ENCODE measurements around the gene RESP18. TPM values are rescaled to one million over a fixed set of nuclear protein-coding genes. Genes with fewer than 3 reads are reported as not detected.
"Not testable (repeated sequence)": the region's sequence is repeated elsewhere in the genome, so short reads cannot be mapped to it uniquely, and the experiment has no call there.

Gene RESP18
- polyA plus RNA-seq, 4 donors, result not detected

GRCh38 chr2:219325657-219326315 is 6.8 kb downstream of the RESP18 start:
- no peak for DNase-seq (ENCODE audit: low read depth in 4 of 4, low spot score in 3 of 4)

DNA sequence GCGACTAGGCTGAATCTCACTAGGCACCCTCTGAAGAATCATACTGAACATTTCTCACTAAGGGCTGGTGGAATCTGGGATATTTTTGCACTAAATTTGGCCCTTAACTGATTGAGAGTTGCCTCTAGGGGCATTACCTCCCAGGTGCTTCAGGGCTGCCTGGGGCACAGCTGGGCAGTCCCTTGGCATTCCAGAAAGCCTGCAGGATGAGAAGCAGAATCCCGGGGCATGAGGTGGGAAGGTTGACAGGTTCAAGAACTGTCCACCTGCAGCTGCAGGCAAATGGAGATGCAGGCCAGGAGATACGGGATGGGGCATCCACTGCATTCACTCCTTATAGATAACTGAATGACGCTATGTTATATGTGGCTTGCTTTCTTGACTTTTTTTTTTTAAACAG is 7.4 kb downstream of the RESP18 start:
- DNase-seq (ENCODE audit: low read depth in 4 of 4, low spot score in 3 of 4), result no peak

- no peak for DNase-seq (ENCODE audit: low read depth in 4 of 4, low spot score in 3 of 4)
Measured at GRCh38 chr2:219323434-219323833, 9.1 kb downstream of the RESP18 start.

GRCh38 chr2:219314804-219315468 is 17.6 kb downstream of the RESP18 start:
- DNase-seq (ENCODE audit: low read depth in 4 of 4, low spot score in 3 of 4), result no peak

DNA sequence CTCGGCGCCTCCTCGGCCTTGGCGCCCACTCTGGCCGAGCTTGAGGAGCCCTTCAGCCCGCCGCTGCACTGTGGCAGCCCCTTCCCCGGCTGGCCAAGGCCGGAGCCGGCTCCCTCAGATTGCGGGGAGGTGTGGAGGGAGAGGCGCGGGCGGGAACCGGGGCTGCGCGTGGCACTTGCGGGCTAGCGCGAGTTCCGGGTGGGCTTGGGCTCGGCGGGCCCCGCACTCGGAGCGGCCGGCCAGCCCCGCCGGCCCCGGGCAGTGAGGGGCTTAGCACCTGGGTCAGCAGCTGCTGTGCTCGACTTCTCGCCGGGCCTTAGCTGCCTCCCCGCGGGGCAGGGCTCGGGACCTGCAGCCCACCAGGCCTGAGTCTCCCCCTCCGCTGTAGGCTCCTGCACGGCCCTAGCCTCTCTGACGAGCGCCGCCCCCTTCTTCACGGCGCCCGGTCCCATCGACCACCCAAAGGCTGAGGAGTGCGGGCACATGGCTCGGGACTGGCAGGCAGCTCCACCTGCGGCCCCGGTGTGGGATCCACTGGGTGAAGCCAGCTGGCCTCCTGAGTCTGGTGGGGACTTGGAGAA is 19.8 kb downstream of the RESP18 start:
- not testable (repeated sequence) for DNase-seq (ENCODE audit: low read depth in 4 of 4, low spot score in 3 of 4)

DNA sequence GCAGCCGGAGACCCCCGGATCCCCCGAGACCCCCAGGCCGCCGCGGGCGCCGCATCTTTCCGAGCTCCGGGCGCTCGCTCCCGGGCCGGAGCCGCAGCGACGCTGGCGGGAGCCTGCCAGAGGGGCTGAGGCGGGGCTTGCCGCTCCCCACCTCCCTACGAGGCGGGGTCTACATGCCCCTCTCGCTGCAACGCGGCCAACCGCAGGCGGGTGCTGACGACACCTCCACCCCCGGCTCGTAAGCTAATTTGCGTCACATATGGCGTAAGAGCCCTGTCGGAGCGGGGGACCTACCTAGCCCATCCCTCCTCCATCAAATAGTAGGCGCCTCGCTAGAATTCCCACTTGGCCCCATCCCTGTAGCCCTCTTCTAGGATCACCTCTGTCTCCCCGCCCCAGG is 23.3 kb downstream of the RESP18 start, which contains the start of gene PTPRN:
Gene PTPRN, minus strand, starts transcription at position 124 of the 400 bp plus-strand sequence. Its CDS starts 69 bp downstream, at position 55.
- DNase-seq (ENCODE audit: low read depth in 4 of 4, low spot score in 3 of 4), result no peak

DNA sequence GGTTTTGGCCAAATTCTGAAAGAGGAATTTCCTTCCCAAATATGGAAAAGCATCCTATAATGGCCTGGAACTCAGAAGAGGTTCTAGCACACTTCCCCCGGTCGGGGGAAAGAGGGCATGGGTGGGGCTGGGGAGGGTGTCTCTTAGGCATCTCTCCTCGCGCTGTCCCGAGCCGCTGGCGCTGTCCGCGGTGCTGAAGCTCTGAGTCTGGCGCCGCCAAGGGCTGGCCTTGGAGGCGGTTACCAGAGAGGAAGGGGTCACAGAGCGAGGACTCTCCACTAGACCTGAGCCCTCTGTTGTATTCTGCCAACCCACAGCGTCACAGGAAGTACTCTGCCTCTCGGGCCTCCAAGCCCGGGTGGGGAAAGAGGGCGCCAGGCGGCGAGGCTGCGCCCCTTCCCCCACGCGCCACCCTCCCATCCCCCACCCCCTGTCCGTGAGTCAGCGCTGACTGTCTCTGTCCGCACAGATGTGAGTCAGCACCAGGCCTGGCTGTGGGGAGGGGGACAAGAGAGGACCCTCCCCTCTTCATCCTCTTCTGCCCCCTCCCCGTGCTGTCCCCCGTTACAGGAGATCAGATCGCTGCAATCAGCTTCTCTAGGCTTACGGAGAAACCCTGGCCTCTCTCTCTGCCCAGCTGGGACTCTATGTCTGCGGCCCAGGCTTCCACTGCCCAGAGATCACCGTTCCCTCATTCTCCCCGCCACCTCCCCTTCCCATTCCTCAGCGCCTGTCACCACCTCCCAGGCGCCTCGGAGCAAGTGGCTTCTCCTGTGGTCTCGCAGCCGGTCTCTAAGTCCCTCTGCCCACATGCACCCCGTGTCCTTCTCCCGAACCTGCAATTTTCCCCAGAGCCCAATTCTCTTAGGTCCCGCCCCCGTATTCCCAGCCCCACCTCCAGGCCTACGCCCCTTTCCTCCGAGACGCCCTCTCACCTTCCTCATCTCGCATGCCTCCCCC is 24.1 kb downstream of the RESP18 start:
- DNase-seq (ENCODE audit: low read depth in 4 of 4, low spot score in 3 of 4), result peak; percentile 52 to 75 (median 60)

- no peak for DNase-seq (ENCODE audit: low read depth in 4 of 4, low spot score in 3 of 4)
Measured at GRCh38 chr2:219306047-219306446, 26.5 kb downstream of the RESP18 start.

GRCh38 chr2:219304223-219304622 is 28.3 kb downstream of the RESP18 start:
- no peak for DNase-seq (ENCODE audit: low read depth in 4 of 4, low spot score in 3 of 4)

DNA sequence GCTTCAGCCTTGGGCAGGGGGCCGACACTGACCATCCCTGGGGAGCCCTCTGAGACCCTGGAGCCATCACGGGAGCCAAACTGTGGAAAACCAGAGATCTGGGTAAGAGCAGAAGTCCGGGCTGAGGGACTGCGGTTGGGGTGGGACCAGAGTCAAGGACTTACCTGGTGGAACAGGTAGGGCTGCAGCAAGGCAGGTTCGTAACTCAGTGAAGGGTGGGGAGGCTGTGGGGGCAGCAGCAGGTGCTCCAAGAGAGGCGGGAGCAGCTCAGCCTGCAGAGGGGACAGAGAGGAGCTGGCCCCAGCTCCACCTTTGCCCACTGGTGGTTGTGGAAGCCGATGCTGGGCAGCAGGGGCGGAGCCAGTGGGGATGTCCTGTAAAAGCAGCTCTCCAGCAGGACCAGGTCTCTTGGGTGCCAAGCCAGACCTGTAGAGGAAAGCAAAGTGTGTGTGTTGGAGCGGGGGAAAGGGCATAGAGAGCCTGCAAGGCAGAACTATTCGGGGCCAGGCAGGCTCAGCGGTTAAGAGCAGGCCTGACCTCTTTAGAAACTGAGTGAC is 30.1 kb downstream of the RESP18 start:
- DNase-seq (ENCODE audit: low read depth in 4 of 4, low spot score in 3 of 4), result no peak

DNA sequence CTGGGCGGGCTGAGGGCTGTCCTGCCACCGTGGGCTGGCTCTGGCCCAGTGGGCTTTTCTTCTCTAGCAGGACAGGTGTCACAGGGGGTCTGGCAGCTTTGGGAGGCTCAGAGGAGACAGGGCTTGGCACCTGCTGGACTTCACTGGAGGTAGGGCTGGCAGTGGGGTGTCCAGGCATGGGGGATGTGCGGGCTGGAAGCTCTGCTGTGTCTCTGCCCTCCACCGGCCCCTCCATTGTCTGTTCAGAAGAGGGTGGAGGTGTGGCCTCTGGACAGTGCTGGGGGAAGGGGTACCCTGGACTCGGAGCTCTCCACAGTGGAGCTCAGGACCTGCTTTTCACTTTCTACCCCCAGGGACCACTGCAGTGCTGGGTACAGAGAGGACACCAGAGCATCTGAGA is 32.5 kb downstream of the RESP18 start:
- DNase-seq (ENCODE audit: low read depth in 4 of 4, low spot score in 3 of 4), result no peak

- DNase-seq (ENCODE audit: low read depth in 4 of 4, low spot score in 3 of 4), result no peak
Measured at GRCh38 chr2:219299372-219299760, 33.2 kb downstream of the RESP18 start.

GRCh38 chr2:219298759-219299371 is 33.7 kb downstream of the RESP18 start:
- peak in 1 of 4 donors; percentile 77 for DNase-seq (ENCODE audit: low read depth in 4 of 4, low spot score in 3 of 4)

DNA sequence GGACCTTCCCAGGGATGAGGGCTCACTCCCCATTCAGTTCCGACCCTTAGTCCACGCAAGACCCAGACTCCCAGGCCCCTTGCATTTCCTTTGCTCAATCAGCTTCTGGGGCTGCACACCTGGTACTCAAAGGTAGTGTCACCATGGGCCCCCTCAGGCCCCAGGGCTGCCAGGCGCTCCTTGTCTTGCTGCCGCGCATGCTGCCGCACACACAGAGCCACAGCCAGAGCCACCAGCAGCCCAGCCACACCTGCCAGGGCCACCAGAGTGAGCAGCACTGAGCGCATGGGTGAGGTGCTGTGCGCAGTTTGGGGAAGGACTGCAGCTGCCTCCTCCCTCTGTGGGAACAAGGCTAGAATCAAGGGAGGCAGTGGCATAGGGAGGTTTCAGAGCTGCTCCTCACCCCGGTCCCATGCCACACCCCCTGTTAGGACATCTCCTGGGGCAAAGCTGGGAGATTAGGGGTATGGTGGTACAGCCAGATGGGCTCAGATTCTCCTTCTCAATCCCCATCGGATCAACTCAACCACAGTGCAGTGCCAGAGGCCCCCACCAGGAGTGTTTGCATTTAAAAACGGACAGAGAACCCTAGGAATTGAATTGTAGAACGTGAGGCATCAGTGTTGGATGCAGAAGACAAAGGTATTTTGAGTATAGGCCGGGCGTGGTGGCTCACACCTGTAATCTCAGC is 34.6 kb downstream of the RESP18 start:
- DNase-seq (ENCODE audit: low read depth in 4 of 4, low spot score in 3 of 4), result no peak

- DNase-seq (ENCODE audit: low read depth in 4 of 4, low spot score in 3 of 4), result no peak
Measured at GRCh38 chr2:219296631-219297391, 35.7 kb downstream of the RESP18 start.

GRCh38 chr2:219296142-219296541 is 36.4 kb downstream of the RESP18 start:
- no peak for DNase-seq (ENCODE audit: low read depth in 4 of 4, low spot score in 3 of 4)

- peak in 3 of 4 donors; percentile 76 to 83 (median 79) for DNase-seq (ENCODE audit: low read depth in 4 of 4, low spot score in 3 of 4)
Measured at GRCh38 chr2:219294356-219295351, 37.9 kb downstream of the RESP18 start.
